AG09319 (cell line): ENCODE measurements around the gene HS6ST3.

Experiments used
- DNase-seq: peaks from one replicate; pipeline ENCODE4 v3.0.0-alpha.2; 2010; ENCODE audit warnings: low read depth; ENCODE audit errors: extremely low read depth
- TF ChIP-seq, protein P1 (sequence below): IDR thresholded peaks from 2 replicates; pipeline ENCODE4 v1.5.1; 2011; ENCODE audit warnings: low read depth, mild to moderate bottlenecking, inconsistent platforms, low read length, moderate library complexity

Gene HS6ST3

DNA sequence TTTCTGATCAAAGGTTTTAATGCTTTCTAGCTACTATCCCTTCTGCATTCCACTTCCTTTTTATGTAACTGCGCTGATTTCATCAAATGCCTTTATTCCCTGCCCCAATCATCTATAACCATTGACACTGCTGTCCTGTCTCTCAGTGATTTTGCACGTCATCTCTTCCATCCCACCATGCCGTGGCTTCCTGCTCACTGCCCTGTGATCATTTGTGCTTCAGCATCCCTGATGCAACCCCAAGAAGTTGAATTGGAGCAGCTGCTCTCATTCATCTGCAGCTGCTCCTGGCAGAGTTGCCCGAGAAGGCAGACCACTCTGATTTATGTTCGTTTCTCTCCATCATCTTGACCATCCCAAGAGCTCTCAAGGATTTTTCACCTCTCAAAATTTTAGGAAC is 112.4 kb downstream of the HS6ST3 start:
- TF ChIP-seq, protein P1, sequence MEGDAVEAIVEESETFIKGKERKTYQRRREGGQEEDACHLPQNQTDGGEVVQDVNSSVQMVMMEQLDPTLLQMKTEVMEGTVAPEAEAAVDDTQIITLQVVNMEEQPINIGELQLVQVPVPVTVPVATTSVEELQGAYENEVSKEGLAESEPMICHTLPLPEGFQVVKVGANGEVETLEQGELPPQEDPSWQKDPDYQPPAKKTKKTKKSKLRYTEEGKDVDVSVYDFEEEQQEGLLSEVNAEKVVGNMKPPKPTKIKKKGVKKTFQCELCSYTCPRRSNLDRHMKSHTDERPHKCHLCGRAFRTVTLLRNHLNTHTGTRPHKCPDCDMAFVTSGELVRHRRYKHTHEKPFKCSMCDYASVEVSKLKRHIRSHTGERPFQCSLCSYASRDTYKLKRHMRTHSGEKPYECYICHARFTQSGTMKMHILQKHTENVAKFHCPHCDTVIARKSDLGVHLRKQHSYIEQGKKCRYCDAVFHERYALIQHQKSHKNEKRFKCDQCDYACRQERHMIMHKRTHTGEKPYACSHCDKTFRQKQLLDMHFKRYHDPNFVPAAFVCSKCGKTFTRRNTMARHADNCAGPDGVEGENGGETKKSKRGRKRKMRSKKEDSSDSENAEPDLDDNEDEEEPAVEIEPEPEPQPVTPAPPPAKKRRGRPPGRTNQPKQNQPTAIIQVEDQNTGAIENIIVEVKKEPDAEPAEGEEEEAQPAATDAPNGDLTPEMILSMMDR = no peak
- no peak for DNase-seq

DNA sequence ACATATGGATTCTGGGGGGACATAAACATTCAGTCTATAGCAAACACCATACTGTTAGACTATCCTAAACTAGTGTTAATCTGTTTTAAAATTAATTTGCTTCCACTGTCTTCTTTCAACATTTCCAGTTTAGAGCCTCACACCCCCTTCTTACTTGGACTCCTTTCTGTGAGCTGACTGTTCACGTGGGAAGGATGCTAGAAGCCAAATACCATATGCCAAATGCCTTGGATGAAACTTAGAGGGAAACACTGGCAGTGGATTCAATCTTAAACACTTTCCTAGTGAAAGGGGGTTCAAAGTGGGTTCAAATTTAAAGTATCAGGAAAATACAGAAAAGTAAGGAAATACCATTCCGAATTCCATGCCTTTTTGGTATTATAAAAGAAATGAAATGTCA is 113.6 kb downstream of the HS6ST3 start:
- TF ChIP-seq, protein P1 = no peak
- no peak for DNase-seq

DNA sequence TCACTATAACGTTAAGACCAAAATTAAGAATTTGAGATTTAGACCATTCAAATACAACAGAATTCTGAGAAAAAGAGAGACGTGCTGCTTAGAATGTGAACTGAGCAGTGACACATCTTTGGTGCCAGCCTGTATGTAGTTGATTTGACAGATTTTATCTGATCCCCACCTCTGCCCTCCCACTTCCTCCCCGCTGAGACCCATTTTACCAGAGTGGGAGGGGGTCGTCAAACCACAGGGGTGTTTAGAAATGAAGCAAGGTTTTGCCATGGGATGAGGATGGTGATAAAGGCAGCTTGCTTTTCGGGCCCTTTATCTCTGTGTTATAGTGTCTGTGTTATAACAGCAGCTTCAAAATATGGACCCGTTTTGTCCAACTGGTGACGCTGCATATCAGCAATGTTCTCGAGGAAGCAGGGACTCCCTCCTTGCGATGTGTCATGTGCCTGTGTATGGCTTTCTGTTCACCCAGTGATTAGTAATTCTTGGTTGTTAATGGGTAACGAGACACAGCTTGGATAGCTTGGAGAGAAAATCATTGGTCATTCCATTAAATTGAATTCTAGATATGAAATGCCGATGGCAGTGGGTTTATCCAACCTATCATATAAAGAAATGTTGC is 125.0 kb downstream of the HS6ST3 start:
- TF ChIP-seq, protein P1 = no peak
- DNase-seq = no peak

DNA sequence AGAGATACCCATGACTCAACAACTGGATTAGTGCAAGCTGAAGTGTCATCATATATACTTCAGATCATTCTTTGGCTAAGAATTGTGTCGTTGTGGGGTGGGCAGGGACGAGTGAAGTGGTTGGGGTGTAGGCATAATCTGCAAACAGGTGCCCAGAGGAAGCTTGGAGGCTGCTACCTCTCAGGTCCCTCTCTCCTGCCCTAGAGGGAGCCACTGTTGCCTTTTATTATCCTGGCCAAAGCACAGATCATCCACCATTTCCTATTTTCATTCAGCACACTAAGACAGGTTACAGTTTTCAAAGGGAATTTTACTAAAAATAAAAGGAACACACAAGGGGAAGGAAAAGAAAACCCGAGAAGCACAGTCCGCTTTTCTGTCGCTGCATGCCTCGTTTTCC is 126.6 kb downstream of the HS6ST3 start:
- no peak for DNase-seq

DNA sequence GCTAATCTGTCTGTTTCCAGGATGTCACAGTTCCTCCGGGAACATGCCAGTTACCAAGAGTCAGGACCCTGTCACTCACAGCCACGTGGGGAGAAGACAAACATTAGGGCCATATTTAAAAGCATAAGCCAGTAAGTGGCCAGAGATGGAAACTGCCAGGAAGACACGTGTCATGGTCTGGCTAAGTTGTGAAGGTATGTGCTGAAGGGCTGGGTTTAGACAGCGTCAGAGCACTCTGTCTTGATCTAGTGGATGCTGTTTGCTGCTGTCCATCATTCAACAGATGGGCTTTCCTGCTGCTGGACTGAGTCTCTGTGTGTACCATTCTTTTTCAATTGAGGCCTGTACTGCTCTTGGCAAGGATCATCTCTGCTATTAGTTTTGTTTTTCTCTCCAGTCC is 128.6 kb downstream of the HS6ST3 start:
- TF ChIP-seq, protein P1 = no peak
- no peak for DNase-seq

More for the DNA sequence above, 126.6 kb downstream of the HS6ST3 start:
- TF ChIP-seq, protein P1 = no peak

DNA sequence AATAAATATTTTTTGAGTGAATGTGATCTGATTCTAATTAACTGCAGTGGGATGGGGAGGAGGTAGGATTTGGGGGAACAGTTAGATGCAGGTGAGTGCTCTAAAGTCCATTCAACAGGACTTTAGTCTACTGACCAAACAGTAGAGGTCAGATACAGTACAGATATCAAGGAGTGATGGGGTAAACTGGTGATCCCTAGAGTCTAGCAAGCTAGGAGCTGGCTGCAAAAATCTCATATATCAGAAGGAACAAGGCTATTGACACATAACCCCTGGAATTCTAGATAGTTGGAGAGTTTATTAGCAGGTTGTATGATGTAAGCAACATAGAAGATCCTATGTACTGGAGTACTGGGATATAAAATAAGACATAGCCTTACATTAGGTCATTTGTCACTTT is 131.6 kb downstream of the HS6ST3 start:
- TF ChIP-seq, protein P1 = no peak
- DNase-seq = no peak

DNA sequence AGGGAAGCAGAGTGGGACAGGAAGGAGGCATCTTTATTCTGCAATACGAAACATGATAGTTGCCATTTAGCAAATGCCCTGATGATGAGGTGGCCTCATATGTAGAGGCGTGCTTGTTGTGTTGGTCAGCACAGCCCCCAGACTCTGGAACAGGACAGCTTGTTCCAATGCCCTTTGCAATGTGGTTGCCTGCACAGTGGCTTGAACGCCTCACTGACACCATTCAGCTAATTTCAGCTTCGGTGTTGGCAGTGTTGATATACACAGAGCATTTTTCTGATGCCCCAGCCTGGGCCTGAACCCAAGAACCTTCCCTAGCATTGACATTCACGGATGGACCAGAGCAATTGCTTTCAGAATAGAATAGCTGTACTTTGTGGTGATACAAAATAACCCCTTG is 133.3 kb downstream of the HS6ST3 start:
- TF ChIP-seq, protein P1 = no peak
- DNase-seq = no peak
